ENCODE measurements around the gene DOCK10. TPM values are rescaled to one million over a fixed set of nuclear protein-coding genes. Genes with fewer than 3 reads are reported as not detected.

The DOCK10 gene
- total RNA-seq, 1 experiment from 2014 or later, result 5.8 TPM

DNA sequence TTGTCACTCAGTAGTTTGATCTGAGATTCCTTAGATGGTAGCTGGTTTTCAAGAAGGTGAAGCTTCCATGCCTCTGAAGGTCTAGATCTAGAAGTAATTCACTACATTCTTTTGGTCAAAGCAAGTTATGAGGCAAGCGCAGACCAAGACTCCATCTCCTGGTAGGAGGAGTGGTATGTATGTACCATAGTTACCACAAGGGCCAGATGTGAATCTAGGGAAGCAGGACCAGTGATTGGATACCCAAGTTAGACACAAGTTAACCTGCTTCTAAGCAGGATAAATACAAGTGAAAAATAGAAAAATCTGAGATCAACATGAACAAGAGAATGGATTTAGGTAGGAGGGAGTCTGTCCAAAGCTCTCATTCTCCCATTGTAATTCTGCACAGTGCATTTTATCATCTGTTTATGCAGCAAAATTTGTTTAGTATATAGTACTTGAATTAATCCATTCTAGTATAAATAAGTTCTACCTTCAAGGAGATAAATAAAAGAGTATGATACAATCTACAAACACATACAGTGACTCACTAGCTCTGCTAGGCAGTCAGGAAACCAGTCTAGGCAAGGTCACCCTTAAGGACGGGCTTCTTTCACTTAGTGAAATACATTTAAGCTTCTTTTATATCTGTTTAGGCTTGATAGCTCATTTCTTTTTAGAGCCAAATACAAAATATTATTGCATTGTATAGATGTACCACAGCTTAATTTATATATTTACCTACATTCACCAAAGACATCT lies 14.2 kb upstream of the DOCK10 start:
- Histone ChIP-seq H3K27me3 (ENCODE audit: control insufficient read depth, insufficient read depth, low read length) (no peaks in the 10 kb centered on the region), H3K9me3 (ENCODE audit: control insufficient read depth, insufficient read depth, low read depth, low read length) (no peaks in the 10 kb centered on the region), H3K4me1 (ENCODE audit: control insufficient read depth, insufficient read depth, low read length) (no peaks in the 10 kb centered on the region), H3K36me3 (ENCODE audit: control insufficient read depth, insufficient read depth, low read length) (no peaks in the 10 kb centered on the region), H3K4me3 (ENCODE audit: low read depth in 2 of 2, low read length in 2 of 2) (no peak overlapping the region), H3K27ac (ENCODE audit: low read length) (no peak overlapping the region)
- TF ChIP-seq, protein P1, sequence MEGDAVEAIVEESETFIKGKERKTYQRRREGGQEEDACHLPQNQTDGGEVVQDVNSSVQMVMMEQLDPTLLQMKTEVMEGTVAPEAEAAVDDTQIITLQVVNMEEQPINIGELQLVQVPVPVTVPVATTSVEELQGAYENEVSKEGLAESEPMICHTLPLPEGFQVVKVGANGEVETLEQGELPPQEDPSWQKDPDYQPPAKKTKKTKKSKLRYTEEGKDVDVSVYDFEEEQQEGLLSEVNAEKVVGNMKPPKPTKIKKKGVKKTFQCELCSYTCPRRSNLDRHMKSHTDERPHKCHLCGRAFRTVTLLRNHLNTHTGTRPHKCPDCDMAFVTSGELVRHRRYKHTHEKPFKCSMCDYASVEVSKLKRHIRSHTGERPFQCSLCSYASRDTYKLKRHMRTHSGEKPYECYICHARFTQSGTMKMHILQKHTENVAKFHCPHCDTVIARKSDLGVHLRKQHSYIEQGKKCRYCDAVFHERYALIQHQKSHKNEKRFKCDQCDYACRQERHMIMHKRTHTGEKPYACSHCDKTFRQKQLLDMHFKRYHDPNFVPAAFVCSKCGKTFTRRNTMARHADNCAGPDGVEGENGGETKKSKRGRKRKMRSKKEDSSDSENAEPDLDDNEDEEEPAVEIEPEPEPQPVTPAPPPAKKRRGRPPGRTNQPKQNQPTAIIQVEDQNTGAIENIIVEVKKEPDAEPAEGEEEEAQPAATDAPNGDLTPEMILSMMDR (IDR thresholded peaks at IDR 0.05), result no peak
- TF ChIP-seq TCF7L2 (IDR thresholded peaks at IDR 0.05; ENCODE audit: low read depth, low read length), result no peak
- TF ChIP-seq SIN3A (IDR thresholded peaks at IDR 0.05; ENCODE audit: borderline replicate concordance, insufficient read depth, low read depth, low read length), result no peak
- TF ChIP-seq, protein P2, sequence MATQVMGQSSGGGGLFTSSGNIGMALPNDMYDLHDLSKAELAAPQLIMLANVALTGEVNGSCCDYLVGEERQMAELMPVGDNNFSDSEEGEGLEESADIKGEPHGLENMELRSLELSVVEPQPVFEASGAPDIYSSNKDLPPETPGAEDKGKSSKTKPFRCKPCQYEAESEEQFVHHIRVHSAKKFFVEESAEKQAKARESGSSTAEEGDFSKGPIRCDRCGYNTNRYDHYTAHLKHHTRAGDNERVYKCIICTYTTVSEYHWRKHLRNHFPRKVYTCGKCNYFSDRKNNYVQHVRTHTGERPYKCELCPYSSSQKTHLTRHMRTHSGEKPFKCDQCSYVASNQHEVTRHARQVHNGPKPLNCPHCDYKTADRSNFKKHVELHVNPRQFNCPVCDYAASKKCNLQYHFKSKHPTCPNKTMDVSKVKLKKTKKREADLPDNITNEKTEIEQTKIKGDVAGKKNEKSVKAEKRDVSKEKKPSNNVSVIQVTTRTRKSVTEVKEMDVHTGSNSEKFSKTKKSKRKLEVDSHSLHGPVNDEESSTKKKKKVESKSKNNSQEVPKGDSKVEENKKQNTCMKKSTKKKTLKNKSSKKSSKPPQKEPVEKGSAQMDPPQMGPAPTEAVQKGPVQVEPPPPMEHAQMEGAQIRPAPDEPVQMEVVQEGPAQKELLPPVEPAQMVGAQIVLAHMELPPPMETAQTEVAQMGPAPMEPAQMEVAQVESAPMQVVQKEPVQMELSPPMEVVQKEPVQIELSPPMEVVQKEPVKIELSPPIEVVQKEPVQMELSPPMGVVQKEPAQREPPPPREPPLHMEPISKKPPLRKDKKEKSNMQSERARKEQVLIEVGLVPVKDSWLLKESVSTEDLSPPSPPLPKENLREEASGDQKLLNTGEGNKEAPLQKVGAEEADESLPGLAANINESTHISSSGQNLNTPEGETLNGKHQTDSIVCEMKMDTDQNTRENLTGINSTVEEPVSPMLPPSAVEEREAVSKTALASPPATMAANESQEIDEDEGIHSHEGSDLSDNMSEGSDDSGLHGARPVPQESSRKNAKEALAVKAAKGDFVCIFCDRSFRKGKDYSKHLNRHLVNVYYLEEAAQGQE (IDR thresholded peaks at IDR 0.05; ENCODE audit: insufficient read depth in 1 of 2, low read depth in 2 of 2, low read length in 1 of 2), result no peak
- TF ChIP-seq POLR2AphosphoS5 (IDR thresholded peaks at IDR 0.05; ENCODE audit: low read depth, low read length), result no peak
- intact Hi-C loops (cut with micrococcal nuclease; ENCODE audit: unreplicated experiment) (no loop called here), in situ Hi-C loops (cut with HindIII; ENCODE audit: low pct_unique_long_range_greater_than_20kb, low sequenced_read_pairs) (no loop called here)
- POLR2A ChIA-PET, result no interaction called here
- ATAC-seq, result no peak
- CTCF ChIA-PET, result no interaction called here
- BruUV-seq (replicated peaks), result no TSS peak
- DNase-seq (ENCODE audit: low read depth, low spot score), result no peak

DNA sequence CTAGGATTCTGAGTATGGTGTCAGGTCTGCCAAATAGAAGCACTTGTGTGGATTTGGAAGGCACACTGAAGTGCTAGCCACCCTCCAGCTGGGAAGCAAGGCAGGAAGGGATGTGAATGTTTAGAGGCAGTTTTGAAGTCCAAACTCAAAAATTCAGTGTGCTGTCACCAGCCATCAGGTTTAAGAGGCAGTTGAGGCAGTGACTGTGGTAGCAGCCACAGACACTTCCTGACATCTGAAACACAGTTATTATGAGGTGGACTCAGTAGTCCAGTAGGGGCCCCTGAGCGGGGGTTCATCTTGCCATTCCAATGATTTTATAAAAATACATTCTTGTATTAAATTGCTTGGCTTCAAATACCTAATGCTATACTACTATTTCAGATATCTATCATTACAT lies 13.4 kb upstream of the DOCK10 start:
- BruUV-seq (replicated peaks), result no TSS peak

More for the DNA sequence above, 13.4 kb upstream of the DOCK10 start:
- H3K4me1 ChIP-seq (ENCODE audit: control insufficient read depth, insufficient read depth, low read length), result no peaks in the 10 kb centered on the region
- ChIA-PET POLR2A (no interaction called here), CTCF (no interaction called here)
- TF ChIP-seq TCF7L2 (IDR thresholded peaks at IDR 0.05; ENCODE audit: low read depth, low read length) (no peak), POLR2AphosphoS5 (IDR thresholded peaks at IDR 0.05; ENCODE audit: low read depth, low read length) (no peak), SIN3A (IDR thresholded peaks at IDR 0.05; ENCODE audit: borderline replicate concordance, insufficient read depth, low read depth, low read length) (no peak)
- TF ChIP-seq, protein P1 (IDR thresholded peaks at IDR 0.05), result no peak
- TF ChIP-seq, protein P2 (IDR thresholded peaks at IDR 0.05; ENCODE audit: insufficient read depth in 1 of 2, low read depth in 2 of 2, low read length in 1 of 2), result no peak
- no peak overlapping the region for H3K27ac ChIP-seq (ENCODE audit: low read length)
- no peaks in the 10 kb centered on the region for H3K9me3 ChIP-seq (ENCODE audit: control insufficient read depth, insufficient read depth, low read depth, low read length)
- intact Hi-C loops (cut with micrococcal nuclease; ENCODE audit: unreplicated experiment) (no loop called here), in situ Hi-C loops (cut with HindIII; ENCODE audit: low pct_unique_long_range_greater_than_20kb, low sequenced_read_pairs) (no loop called here)
- no peak for DNase-seq (ENCODE audit: low read depth, low spot score)
- H3K4me3 ChIP-seq (ENCODE audit: low read depth in 2 of 2, low read length in 2 of 2), result no peak overlapping the region
- H3K27me3 ChIP-seq (ENCODE audit: control insufficient read depth, insufficient read depth, low read length), result no peaks in the 10 kb centered on the region
- ATAC-seq, result no peak
- H3K36me3 ChIP-seq (ENCODE audit: control insufficient read depth, insufficient read depth, low read length), result no peaks in the 10 kb centered on the region

Data from Panc1 (cell line).